Measurements from ENCODE around the gene NAT14. TPM values are rescaled to one million over a fixed set of nuclear protein-coding genes. Genes with fewer than 3 reads are reported as not detected.

Gene NAT14
- total RNA-seq, 3 donors from 2014 or later: 1.9 to 11.3 (median 10.8) TPM

GRCh38 chr19:55535173-55535964 is 50.4 kb downstream of the NAT14 start:
- no peak overlapping the region for H3K27ac ChIP-seq
- no peaks in the 10 kb centered on the region for H3K9me3 ChIP-seq
- H3K4me3 ChIP-seq: no peak overlapping the region
- TF ChIP-seq POLR2AphosphoS5 (IDR thresholded peaks at IDR 0.05) (no peak), POLR2A (IDR thresholded peaks at IDR 0.05) (no peak)
- TF ChIP-seq, protein P1, sequence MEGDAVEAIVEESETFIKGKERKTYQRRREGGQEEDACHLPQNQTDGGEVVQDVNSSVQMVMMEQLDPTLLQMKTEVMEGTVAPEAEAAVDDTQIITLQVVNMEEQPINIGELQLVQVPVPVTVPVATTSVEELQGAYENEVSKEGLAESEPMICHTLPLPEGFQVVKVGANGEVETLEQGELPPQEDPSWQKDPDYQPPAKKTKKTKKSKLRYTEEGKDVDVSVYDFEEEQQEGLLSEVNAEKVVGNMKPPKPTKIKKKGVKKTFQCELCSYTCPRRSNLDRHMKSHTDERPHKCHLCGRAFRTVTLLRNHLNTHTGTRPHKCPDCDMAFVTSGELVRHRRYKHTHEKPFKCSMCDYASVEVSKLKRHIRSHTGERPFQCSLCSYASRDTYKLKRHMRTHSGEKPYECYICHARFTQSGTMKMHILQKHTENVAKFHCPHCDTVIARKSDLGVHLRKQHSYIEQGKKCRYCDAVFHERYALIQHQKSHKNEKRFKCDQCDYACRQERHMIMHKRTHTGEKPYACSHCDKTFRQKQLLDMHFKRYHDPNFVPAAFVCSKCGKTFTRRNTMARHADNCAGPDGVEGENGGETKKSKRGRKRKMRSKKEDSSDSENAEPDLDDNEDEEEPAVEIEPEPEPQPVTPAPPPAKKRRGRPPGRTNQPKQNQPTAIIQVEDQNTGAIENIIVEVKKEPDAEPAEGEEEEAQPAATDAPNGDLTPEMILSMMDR (IDR thresholded peaks at IDR 0.05): no peak
- no peak for DNase-seq (ENCODE audit: low spot score in 2 of 2)
- no peaks in the 10 kb centered on the region for H3K36me3 ChIP-seq
- intact Hi-C loops (cut with DNase I; ENCODE audit: low total_unique reads): no loop called here
- no peaks in the 10 kb centered on the region for H3K4me1 ChIP-seq
- H3K27me3 ChIP-seq: no peaks in the 10 kb centered on the region

- no peak for TF ChIP-seq POLR2AphosphoS5 (IDR thresholded peaks at IDR 0.05)
- TF ChIP-seq, protein P1 (IDR thresholded peaks at IDR 0.05): no peak
- H3K4me3 ChIP-seq: no peak overlapping the region
- H3K27ac ChIP-seq: no peak overlapping the region
- H3K27me3 ChIP-seq: no peaks in the 10 kb centered on the region
- no peaks in the 10 kb centered on the region for H3K4me1 ChIP-seq
- H3K9me3 ChIP-seq: no peaks in the 10 kb centered on the region
- DNase-seq (ENCODE audit: low spot score in 2 of 2): no peak
- intact Hi-C loops (cut with DNase I; ENCODE audit: low total_unique reads): no loop called here
- no peaks in the 10 kb centered on the region for H3K36me3 ChIP-seq
Measured at GRCh38 chr19:55535965-55536350, 51.0 kb downstream of the NAT14 start.

- TF ChIP-seq, protein P1 (IDR thresholded peaks at IDR 0.05): no peak
- TF ChIP-seq POLR2AphosphoS5 (IDR thresholded peaks at IDR 0.05) (no peak), POLR2A (IDR thresholded peaks at IDR 0.05) (no peak)
- no peak for DNase-seq (ENCODE audit: low spot score in 2 of 2)
- H3K27ac ChIP-seq: no peak overlapping the region
- no peaks in the 10 kb centered on the region for H3K4me1 ChIP-seq
- H3K27me3 ChIP-seq: no peaks in the 10 kb centered on the region
- H3K4me3 ChIP-seq: no peak overlapping the region
- H3K36me3 ChIP-seq: no peaks in the 10 kb centered on the region
- H3K9me3 ChIP-seq: no peaks in the 10 kb centered on the region
- intact Hi-C loops (cut with DNase I; ENCODE audit: low total_unique reads): no loop called here
Measured at GRCh38 chr19:55536366-55536765, 51.4 kb downstream of the NAT14 start.

Other genes with a start within 250 kb of the NAT14 start
- gene PPP6R1, start 226.2 kb upstream of the NAT14 start, total RNA-seq: 10 to 100 TPM; 23.8 to 31.5 (median 28.2) TPM
- gene HSPBP1, start 205.1 kb upstream of the NAT14 start, total RNA-seq: 10 to 100 TPM; 13.3 to 36.1 (median 32.6) TPM
- 1 to 10 TPM in 2 of 3 donors, not detected in 1; 2.5 to 4.6 TPM for gene BRSK1, start 201.2 kb upstream of the NAT14 start, total RNA-seq
- 10 to 100 TPM in 1 of 3 donors, 1 to 10 TPM in 2; 1.6 to 11.8 (median 3.1) TPM for gene TMEM150B, start 159.8 kb upstream of the NAT14 start, total RNA-seq
- 10 to 100 TPM in 2 of 3 donors, 1 to 10 TPM in 1; 6.1 to 20.8 (median 18.4) TPM for gene KMT5C, start 145.3 kb upstream of the NAT14 start, total RNA-seq
- gene COX6B2, start 130.5 kb upstream of the NAT14 start, total RNA-seq: 1 to 10 TPM in 1 of 3 donors, under 1 TPM in 1, not detected in 1; 0.73 to 1.3 TPM
- gene GARIN5B, start 121.9 kb upstream of the NAT14 start, total RNA-seq: not detected
- 1 to 10 TPM in 1 of 3 donors, under 1 TPM in 1, not detected in 1; 0.29 to 1.3 TPM for gene IL11, start 114.7 kb upstream of the NAT14 start, total RNA-seq
- not detected for gene TMEM190, start 108.4 kb upstream of the NAT14 start, total RNA-seq
- 10 to 100 TPM in 1 of 3 donors, 1 to 10 TPM in 2; 4.5 to 12.7 (median 9.8) TPM for gene TMEM238, start 100.9 kb upstream of the NAT14 start, total RNA-seq
- 100 to 1,000 TPM; 462 to 673 (median 471) TPM for gene RPL28, start 99.3 kb upstream of the NAT14 start, total RNA-seq
- gene UBE2S, start 77.4 kb upstream of the NAT14 start, total RNA-seq: 1 to 10 TPM; 7.2 to 9.0 (median 8.9) TPM
- gene SHISA7, start 41.9 kb upstream of the NAT14 start, total RNA-seq: under 1 TPM in 1 of 3 donors, not detected in 2; 0.29 TPM
- 10 to 100 TPM; 42.7 to 71.5 (median 57.0) TPM for gene ISOC2, start 23.5 kb upstream of the NAT14 start, total RNA-seq
- gene C19orf85, start 20.4 kb upstream of the NAT14 start, total RNA-seq: not detected
- gene ZNF628, start 8.6 kb upstream of the NAT14 start, total RNA-seq: 1 to 10 TPM; 2.1 to 4.4 (median 4.3) TPM
- 1 to 10 TPM; 3.6 to 7.2 (median 3.8) TPM for gene SSC5D, start 3.2 kb downstream of the NAT14 start, total RNA-seq
- not detected for gene SBK2, start 51.9 kb downstream of the NAT14 start, total RNA-seq
- gene SBK3, start 60.4 kb downstream of the NAT14 start, total RNA-seq: 1 to 10 TPM in 1 of 3 donors, not detected in 2; 1.3 TPM
- 1 to 10 TPM; 1.6 to 2.3 (median 1.6) TPM for gene ZNF579, start 95.7 kb downstream of the NAT14 start, total RNA-seq
- 1 to 10 TPM; 3.7 to 7.5 (median 6.1) TPM for gene FIZ1, start 114.3 kb downstream of the NAT14 start, total RNA-seq
- 10 to 100 TPM; 22.3 to 25.6 (median 25.4) TPM for gene ZNF524, start 115.1 kb downstream of the NAT14 start, total RNA-seq
- 1 to 10 TPM; 3.2 to 5.0 (median 3.9) TPM for gene ZNF865, start 120.5 kb downstream of the NAT14 start, total RNA-seq
- gene ZNF784, start 139.4 kb downstream of the NAT14 start, total RNA-seq: 1 to 10 TPM; 2.6 to 6.7 (median 4.9) TPM
- gene ZNF580, start 155.8 kb downstream of the NAT14 start, total RNA-seq: 10 to 100 TPM; 21.0 to 24.3 (median 22.4) TPM
- gene ZNF581, start 158.5 kb downstream of the NAT14 start, total RNA-seq: 10 to 100 TPM; 10.7 to 16.8 (median 16.7) TPM
- 10 to 100 TPM in 2 of 3 donors, 1 to 10 TPM in 1; 7.9 to 10.5 (median 10.2) TPM for gene CCDC106, start 163.0 kb downstream of the NAT14 start, total RNA-seq
- gene U2AF2, start 169.8 kb downstream of the NAT14 start, total RNA-seq: 10 to 100 TPM; 82.5 to 93.4 (median 85.3) TPM
- gene EPN1, start 190.0 kb downstream of the NAT14 start, total RNA-seq: 10 to 100 TPM; 22.2 to 47.2 (median 27.5) TPM